Jurkat, Clone E6-1 (cell line): ENCODE data around the gene ZNRF1.

ENCODE experiments used
- DNase-seq: peaks from one replicate; pipeline ENCODE4 v3.0.0-alpha.2; 2011; ENCODE audit warnings: low read depth, low spot score
- H3K4me3 ChIP-seq: 2 replicates; pipeline ENCODE4 v1.5.1; 2011; ENCODE audit warnings: mild to moderate bottlenecking, low read length, control low read depth, moderate library complexity

ZNRF1 gene

DNA sequence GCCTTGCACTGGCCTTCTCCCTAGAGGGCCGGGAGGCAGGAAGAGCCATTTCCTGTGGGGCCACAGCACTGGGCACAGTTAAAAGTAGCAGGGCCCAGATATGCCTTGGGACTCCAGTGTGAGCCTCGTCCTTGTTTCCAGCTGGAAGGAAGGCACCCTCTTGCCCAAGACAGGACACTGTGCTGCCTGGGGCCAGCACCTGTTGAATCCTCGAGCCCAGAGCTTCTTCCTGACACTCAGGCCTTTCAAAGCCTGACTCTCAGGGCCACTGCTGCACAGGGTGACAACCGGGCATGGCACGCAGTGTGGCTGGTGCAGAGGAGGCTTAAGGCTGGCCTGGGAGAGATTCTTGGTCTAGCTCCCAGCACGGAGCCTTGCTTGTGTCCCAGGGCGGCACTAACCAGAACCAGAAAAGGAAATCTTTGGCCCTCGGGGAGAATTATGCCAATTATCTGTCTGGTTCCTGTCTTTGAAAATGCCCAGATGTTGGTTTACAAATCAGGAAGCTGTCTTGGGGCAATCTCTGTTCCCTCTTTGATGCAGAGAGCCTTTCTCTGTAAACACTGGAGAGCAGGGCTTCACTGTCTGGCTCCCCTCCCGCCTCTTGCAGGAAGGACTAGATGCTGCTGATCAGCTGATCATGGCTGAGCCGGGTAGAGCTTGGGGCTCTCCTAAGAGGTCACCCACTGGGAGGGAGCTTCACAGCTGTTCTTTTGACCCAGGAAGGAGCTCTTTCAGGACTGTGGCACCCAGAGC is 106.7 kb downstream of the ZNRF1 start:
- no peak overlapping the region for H3K4me3 ChIP-seq
- DNase-seq, result no peak

DNA sequence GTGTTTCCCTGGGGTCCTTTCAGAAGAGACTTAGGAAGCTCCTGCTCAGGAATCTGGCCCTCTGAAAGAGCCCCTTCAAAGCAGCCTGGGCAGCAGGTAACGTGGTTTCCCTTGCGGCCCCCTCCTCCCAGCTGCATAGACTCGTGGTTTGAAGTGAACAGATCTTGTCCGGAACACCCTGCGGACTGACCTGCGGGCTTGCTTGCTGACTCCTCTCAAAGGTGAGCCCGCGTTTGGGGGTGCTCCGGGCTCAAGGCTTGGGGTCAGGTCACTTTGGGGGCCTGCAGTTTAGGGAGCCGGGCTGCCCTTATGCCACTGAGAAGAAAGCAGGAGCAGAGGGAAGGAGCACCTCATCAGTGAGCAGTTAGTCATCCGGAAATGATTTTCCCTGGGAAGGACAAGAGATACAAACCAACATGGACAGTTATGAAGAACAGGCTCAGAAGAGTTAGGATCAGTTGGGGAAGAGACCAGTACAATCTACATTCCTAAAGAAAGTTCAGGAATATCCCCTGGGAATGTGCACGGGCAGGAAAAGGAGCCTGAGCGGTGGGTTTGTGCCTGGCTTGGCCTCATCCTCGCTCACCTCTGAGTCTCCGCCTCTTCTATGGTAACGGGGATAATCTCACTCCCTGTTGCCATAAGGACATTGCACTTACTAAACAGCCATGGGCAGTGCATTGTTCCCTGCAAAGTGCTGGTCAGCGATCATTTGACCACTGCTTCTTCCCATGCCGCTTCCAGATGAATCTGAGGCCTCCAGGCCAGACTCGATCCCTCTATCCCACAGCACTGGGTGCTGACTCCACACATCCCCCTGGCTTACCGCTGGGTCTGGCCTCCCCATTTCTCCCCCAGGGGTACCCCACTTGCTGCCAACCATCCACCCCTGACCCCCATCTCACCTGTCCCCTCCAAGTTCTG is 107.8 kb downstream of the ZNRF1 start:
- DNase-seq, result no peak
- H3K4me3 ChIP-seq, result peak overlapping the region; percentile 1

DNA sequence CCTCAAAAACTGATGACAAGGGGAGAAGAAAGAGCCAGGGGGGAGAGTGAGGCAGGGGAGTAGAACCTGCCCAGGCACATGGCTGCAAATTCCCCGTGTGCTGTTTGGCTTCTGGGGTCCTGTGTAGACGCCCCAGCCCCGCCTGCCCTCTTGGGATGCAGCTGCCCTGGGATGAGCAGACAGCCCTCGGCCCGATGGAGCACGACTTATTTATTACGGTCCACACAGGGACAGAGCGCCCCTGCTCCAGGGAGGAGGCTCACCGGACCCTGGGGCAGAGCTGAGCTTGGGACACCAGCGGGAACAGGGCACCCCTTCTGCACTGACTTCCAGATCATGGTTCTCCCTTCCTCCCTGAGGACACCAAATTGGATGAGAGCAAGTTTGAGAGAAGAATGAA is 108.7 kb downstream of the ZNRF1 start:
- no peak for DNase-seq
- peak overlapping the region; percentile 55 for H3K4me3 ChIP-seq

DNA sequence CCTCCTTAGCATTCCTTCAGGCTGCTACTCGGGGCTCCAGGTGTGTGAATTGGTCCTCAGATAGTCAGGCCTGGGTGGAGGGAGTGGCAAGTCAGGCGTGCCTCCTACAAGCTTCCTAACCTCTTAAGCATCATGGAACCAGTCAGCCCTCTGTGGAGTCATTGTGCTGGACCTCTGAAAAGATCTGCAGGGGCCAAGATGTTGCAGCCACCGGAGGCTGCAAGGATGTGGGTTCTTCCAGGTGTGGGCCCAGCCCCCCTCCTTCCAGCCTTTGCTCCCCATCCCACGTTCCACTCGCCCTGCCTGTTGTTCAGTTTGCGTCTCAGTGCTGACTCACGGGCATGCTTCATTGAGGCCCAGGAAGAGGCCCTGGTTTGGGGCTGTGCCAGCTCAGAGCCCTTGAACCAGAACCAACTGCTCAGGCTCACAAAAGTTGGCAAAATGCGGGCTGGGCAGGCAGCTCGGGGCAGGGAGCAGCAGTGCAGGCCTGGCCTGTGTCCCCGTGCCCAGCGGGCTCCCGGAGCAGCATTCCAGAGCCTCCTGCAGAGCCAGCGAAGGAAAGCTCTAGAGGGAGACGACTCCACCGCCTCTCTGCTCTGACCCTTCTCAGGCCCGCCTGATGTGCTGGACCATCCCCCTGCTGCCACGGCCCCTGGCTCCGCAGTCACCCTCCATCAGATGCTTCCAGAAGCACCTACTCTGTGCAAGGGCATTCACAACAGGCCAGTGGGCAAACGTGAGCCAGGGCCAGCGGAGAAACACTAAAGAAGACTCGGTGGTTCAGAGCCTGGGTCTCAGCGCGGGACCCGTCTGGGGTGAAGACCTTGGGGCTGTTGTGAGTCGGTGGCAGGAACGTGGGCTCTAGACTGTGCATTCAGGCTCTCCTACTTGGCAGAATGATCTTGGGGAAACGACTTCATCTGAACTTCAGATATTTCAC is 110.2 kb downstream of the ZNRF1 start:
- peak; percentile 83 for DNase-seq
- H3K4me3 ChIP-seq, result peak overlapping the region; percentile 55

DNA sequence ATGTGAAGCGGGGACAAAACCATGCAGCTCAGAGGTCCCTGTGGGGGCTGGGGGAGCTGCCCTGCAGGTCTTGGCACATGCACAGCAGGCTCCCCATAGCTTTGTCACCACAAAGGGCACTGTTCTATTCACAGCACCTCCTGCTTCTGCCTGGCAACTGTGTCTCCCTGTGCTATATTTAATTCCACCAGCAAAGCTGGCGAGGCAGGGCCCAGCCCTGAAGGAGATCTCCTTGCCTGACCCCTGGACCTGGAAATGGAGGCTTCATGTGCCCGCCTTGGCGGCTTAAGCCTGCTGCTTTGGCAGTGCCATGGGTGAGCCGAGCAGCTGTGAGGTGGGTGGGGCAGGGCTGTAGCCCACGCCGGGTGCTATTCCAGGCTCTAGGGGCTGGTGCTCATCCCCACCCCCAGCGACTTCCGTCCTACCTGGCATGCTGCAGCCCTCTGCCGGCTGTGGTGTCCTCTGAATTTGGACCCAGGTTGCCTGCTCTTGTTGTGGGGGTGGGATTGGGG is 111.0 kb downstream of the ZNRF1 start:
- H3K4me3 ChIP-seq, result peak overlapping the region; percentile 55
- DNase-seq, result peak; percentile 69

DNA sequence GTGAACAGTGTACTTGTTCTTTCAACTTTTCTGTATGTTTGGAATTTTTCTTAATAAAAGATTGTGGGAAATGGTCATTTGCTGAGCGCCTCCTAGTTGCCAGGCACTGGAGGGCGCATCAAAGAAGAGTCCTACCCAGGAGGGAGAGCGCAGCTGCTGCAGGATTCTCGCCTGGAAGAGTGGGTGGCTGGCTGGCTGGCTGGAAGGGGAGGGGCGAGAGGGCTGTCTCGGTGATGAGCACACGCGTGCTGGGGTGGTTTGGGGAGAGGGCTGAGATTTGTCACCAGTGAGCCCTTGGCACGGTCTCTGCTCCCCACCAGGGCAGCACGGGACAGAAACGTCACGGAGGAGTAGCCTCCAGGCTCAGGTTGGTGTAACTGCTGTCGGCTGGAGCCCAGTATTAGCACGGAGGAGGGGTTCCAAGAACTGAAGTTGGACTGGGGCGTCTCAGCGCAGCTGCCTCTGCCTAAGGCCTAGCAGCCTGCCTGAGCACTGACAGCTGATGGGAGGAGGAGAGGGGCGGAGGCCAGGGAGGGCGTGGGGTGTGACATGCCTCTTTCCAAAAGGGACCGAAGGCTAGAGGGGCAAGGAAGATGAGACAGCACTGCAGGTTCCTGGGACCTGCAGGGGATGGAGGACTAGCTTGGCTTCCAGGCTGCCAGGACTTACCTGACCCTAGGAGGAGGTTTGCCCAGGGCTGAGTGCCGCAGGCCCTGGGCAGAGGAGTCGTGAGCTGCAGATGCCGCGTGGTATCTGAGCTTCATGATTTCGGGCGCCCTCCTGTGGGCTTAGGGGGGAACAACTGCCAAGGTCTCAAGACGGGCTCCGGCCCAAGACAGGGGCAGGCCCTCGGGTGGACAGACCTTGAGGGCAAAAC is 112.1 kb downstream of the ZNRF1 start:
- peak overlapping the region; percentile 55 for H3K4me3 ChIP-seq
- peak; percentile 78 for DNase-seq

DNA sequence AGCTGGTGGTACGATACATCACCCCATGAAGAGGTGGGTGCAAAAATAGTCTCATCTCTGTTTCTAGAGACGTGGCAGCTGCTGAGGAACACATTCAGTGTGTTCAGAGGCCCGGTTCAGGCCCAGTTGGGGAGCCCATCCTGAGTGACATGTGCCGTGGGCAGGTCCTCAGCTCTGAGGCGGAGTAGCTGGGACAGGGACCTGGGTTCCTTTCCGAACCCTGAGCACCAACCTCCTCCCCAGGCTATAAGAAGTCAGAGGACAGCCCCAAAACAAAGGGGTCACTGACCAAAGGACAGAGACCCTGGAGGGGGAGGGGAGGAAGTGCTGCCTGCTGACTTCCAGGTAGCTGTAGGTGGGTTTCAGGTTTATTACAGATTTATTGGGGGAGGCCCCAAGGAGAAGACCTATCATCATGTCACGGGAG is 112.7 kb downstream of the ZNRF1 start:
- no peak overlapping the region for H3K4me3 ChIP-seq
- DNase-seq, result no peak

DNA sequence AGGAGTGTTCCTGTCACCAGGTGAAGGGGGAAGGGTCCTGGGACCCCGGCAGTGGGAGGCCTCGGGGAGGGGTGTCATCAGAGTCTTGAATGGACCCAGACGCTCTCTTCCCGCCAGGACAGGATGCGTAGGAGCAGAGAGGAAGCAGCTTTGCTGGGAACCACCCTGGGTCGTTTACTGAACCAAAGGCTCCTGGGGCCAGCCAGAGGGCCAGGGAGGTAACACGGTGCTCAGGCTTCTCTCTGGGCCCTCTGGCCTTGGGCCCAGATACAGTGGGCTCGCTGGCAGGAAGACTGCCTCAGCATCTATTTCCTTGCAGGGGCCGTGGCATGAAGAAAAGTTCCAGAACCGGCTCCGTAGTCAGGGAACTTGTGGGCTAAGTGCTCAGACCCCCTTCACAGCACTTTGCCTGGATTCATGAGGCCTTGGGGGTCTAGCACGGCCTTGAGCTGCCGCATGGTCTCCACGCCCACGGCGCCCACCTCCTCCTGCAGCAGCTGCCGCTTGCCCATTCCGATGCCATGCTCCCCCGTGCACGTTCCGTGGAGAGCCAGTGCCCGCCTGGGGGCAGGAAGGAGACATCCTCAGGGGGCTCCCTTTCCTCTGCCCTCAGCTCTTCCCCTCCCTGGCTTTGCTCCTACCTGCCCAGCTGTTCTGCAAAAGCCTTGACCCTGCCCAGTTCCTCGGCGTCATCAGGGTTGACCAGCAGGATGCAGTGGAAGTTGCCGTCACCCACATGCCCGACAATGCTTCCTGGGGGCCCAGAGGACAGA is 113.3 kb downstream of the ZNRF1 start:
- DNase-seq, result no peak
- H3K4me3 ChIP-seq, result no peak overlapping the region

DNA sequence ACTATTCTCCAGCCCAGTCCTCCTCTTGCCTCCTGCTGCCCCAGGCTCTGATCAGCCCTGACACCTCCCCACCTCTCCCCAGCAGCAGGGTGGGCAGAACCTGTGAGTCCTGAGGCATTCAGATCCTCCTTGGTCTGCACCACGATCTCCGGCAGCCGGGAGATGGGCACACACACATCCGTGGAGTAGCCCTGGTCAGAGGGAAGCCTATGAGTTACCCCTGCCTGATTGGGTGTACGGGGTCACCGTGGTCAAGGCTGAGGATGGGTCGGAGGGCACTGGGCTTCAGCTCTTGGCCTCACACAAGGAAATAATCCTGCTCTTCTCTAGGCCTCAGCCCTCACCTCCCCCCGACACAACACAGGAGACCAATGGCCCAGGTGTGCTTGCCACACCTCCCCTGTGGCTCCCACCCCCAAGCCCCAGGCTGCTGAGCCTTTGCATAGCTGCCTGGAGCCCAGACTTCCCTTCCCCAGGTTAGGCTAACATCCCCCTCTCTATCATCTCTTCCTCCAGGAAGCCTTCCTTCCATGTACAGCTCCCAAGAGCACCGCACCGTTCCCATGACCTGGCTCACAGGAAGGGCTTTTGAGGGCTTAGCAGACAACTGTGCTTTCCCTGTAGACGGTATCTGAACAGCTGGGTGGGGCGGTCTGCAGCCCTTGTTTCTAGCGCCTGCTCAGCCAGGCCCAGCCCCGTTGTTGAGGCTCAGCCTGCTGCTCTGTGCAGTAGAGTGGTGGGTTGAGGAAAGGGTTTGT is 114.1 kb downstream of the ZNRF1 start:
- H3K4me3 ChIP-seq, result no peak overlapping the region
- no peak for DNase-seq

DNA sequence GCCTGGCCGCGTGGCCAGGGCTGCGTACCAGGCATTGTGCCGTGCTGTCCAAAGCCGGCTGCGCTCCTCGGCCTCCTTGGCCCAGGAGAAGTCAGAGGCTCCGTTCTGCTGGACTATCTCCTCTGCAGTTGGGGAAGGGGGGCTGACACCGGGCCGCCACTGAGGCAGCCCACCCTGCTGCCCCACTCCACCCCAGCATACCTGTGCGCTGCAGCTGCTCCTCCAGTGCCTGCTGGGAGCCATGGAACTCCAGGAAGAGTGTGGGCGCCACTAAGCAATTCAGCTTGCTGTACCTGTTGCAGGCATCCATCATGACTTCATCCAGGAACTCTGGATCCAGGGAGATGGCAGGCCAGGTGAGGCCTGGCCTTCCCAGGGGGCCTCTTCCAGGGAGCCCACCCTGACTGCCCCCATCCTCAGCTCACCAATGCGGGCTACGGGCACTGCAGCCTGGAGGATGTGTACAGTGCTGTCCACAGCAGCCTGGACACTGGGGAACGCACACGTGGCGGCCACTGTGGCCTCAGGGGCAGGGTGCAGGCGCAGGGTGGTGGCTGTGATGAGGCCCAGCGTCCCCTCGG is 114.8 kb downstream of the ZNRF1 start:
- H3K4me3 ChIP-seq, result no peak overlapping the region
- no peak for DNase-seq

DNA sequence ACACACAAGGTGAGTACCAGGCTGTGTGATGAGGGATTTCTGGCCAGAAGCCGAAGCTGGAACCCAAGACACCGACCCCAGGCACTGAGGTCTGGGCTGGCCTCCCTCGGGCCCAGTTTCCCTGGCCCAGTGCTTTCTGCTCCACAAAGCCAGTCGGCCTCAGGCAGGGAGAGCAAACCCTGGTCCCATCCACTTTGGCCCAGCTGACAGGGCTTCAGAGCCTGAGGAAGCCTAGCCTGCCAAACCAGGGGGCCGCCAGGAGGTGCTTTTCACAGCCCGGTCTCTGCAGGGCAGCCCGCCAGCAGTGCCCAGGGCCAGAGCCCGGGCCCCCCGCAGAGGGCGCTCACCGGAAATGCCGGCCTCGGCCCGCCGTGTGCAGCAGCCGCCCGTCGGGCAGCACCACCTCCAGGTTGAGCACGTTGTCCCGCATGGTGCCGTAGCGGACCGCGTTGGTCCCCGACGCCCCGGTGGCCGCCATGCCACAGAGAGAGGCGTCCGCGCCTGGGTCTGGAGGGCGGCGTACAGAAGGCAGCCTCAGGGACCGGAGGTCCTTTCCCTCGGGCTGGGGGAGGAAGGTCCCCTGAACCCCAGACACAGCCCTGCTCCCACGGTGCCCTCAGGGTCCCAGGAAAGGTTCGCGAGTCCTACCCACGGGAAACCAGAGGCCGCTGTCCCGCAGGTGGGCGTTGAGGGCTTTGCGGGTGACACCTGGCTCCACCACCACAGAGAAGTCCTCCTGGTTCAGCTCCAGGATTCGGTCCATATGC is 115.5 kb downstream of the ZNRF1 start:
- no peak overlapping the region for H3K4me3 ChIP-seq
- no peak for DNase-seq

DNA sequence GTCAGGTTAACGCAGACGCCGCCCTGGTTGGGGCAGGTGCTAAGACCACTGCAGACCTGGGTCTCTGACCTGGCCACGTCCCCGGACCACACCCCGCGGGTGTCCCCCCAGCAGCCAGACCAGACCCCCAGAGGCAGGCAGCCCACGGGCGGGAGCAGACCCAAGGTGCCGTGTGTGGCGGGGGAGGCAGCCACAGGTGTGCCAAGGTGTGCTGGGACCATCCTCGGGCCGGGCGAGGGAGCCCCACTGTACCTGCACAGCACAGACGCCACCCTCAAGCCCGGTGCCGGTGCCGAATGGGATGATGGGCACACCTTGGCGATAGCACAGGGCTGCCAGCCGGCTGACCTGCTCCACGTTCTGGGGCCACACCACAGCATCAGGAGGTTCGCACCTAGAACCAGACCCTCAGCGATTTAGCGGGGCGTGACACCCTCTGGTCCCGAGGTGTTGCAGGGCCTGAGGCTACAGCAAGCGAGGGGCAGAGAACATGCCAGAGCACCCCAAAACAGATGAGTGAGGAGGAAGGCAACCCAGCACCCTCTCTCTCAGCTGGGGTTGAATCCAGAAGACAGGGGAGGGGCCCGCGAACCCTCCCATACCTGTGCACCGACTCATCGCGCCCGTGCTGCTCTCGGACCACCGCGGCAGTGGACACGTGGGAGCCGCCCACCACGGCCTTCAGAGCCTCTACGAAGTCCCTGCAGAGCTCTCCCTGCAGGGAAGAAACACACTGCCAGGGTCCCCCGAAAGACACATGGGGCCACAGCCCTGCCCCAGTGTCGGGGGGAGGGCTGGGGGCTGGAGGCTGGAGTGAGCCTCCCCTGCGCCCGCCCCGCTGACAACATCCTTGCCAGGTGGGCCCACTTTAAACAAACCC is 116.4 kb downstream of the ZNRF1 start:
- DNase-seq, result no peak
- no peak overlapping the region for H3K4me3 ChIP-seq

DNA sequence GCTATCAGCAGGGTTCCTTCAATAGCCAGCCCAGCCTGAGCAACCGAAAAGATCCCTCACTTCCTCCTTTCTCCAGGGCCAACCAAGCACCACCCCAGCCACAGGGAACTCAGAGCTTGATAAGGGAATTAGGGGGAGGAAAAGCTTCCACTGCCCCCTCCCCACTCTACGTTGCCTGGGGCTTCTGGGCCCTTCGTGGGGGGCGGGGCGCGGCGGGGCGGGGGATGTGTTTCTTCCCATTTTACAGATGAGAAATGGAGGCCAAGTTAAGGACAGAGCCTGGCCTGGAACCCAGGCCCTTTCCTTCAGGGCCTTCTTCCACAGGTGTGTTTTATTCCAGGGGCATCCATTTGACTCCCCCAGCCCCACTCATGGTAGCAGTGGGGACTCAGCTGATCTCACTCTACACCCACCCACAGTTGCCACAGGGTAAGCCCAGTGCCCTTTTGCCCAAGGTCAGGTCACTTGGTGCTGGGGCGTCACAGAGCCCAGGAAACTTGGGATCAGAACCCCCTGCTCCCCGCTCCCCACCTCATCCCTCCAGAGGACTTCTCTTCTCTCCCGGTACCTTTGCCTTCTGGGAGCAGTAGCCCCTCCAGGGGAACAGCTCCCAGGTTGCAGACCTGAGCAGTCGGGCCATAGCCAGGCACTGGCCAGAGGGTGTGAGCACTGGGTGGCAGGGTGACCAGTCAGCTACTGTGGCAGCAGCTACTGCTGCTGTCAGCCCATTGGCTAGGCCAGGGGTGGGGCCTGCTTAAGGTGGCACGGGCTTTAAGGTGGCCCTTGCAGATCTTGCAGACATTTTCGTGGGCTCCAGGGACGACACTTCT is 117.5 kb downstream of the ZNRF1 start, which contains the start of gene LDHD:
Gene LDHD, minus strand, starts transcription at position 700 of the 830 bp plus-strand sequence. Its CDS starts 60 bp downstream, at position 640.
- DNase-seq, result no peak
- H3K4me3 ChIP-seq, result no peak within 1 kb of the TSS

DNA sequence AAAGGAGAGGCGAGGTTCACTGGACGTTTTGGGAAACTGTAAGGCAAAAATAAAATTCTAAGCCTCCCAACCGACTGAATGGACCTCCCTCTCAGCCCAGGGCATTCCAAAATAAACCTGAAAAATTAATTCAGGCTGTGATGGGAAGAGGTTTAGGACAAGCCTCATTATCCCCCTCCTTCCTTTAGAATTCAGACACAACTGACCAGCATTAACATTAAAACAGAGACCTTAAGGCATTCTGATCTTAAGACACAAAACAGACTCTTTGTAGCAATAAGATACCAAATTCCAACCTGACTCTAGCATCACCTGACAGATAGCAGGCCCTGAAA is 118.1 kb downstream of the ZNRF1 start:
- DNase-seq, result no peak
- H3K4me3 ChIP-seq, result no peak overlapping the region
